Smooth muscle cell (in vitro differentiated cells): ENCODE measurements around the gene ZNF485. TPM values are rescaled to one million over a fixed set of nuclear protein-coding genes. Genes with fewer than 3 reads are reported as not detected.

Experiments
- DNase-seq: peaks from one replicate; lab custom pipeline; 2025; ENCODE audit not compliant: unreplicated experiment; lab: John Stamatoyannopoulos, UW
- H2AFZ ChIP-seq: fragments of 200-600 bp; sonication (generic); 2 replicates; pipeline ENCODE4 v1.6.0; 2016; ENCODE audit warnings: antibody characterized with exemption, low read depth, mild to moderate bottlenecking
- H3F3A ChIP-seq: fragments of 200-600 bp; sonication (generic); 2 replicates; pipeline ENCODE4 v1.6.0; 2017; ENCODE audit warnings: antibody characterized with exemption, low read depth
- H3K27ac ChIP-seq: fragments of 200-600 bp; sonication (generic); 2 replicates; pipeline ENCODE4 v1.5.1; 2016; ENCODE audit warnings: low read depth, mild to moderate bottlenecking
- H3K27me3 ChIP-seq: fragments of 200-600 bp; sonication (generic); 2 replicates; pipeline ENCODE4 v1.6.1; 2016; ENCODE audit warnings: low read depth, mild to moderate bottlenecking
- H3K36me3 ChIP-seq: fragments of 200-600 bp; sonication (generic); 2 replicates; pipeline ENCODE4 v1.5.1; 2016; ENCODE audit warnings: low read depth
- H3K4me1 ChIP-seq: fragments of 200-600 bp; sonication (generic); 2 replicates; pipeline ENCODE4 v1.5.1; 2016; ENCODE audit warnings: low read depth
- H3K4me2 ChIP-seq: fragments of 200-600 bp; sonication (generic); 2 replicates; pipeline ENCODE4 v1.6.0; 2016; ENCODE audit warnings: mild to moderate bottlenecking
- H3K4me3 ChIP-seq: fragments of 200-600 bp; sonication (generic); 2 replicates; pipeline ENCODE4 v1.5.1; 2016; ENCODE audit warnings: mild to moderate bottlenecking
- H3K79me2 ChIP-seq: fragments of 200-600 bp; sonication (generic); 2 replicates; pipeline ENCODE4 v1.6.0; 2016; ENCODE audit warnings: low read depth, mild to moderate bottlenecking
- H3K9ac ChIP-seq: fragments of 200-600 bp; sonication (generic); 2 replicates; pipeline ENCODE4 v1.6.0; 2016; ENCODE audit warnings: low read depth
- H3K9me3 ChIP-seq: fragments of 200-600 bp; sonication (generic); replicated peaks from 2 replicates; pipeline ENCODE4 v1.5.1; 2016; ENCODE audit warnings: low read depth
- H4K20me1 ChIP-seq: fragments of 200-600 bp; sonication (generic); 2 replicates; pipeline ENCODE4 v1.6.0; 2016; ENCODE audit warnings: low read depth
- WGBS: methylation state at CpG from one replicate; pipeline ENCODE4 v1.1.7; 2016; ENCODE audit warnings: low lambda C conversion rate; 5-methylcytosine and 5-hydroxymethylcytosine counted together
- polyA plus RNA-seq: library from polyadenylated mRNA; unstranded; fragments of >200 nt; fragmentation: Nextera tagmentation; extraction: Ambion mirVana; gene quantifications from 2 replicates; pipeline ENCODE4 v1.2.1, GENCODE V29; 2016
- total RNA-seq: library from RNA; depleted of rRNA; stranded (reverse); fragments of >200 nt; gene quantifications from 2 replicates; pipeline ENCODE4 v1.2.3, GENCODE V29; 2014
- TF ChIP-seq, protein P1 (sequence below): fragments of 200-600 bp; sonication (generic); IDR thresholded peaks from 2 replicates; pipeline ENCODE4 v1.5.1; 2017; ENCODE audit warnings: borderline replicate concordance, mild to moderate bottlenecking, antibody characterized with exemption; ENCODE audit not compliant: insufficient read depth, poor library complexity, severe bottlenecking

The ZNF485 gene
- total and polyA plus RNA-seq, 2 experiments from 2014 or later, result 1.8 to 2.9 TPM

DNA sequence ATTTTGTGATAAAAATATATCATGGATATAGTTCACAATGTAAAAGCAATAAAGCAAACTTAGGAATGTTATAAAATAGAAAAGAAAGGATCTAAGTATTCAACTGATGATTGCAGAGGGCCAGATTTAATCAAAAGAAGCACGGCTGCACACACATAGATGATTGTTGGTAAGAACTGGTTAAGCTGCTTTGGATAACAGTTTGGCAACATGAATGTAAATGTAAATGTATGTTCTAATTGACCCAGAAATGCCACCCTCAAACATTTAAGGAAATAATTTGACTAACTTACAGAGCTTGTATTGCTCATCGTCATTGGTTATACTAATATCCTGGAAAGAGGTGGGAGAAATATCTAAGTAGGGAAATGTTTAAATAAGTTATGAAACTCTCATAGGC is 13.1 kb downstream of the ZNF485 start:
- Histone ChIP-seq H3K27ac (no peak overlapping the region), H3K36me3 (peaks cover 19% of the 10 kb centered on the region), H3K4me1 (no peaks in the 10 kb centered on the region), H3K4me2 (no peak overlapping the region), H3K27me3 (no peaks in the 10 kb centered on the region), H3F3A (no peaks in the 10 kb centered on the region), H2AFZ (no peak overlapping the region), H4K20me1 (no peaks in the 10 kb centered on the region), H3K79me2 (no peaks in the 10 kb centered on the region), H3K9me3 (peaks cover 13% of the 10 kb centered on the region), H3K9ac (no peak overlapping the region), H3K4me3 (no peak overlapping the region)
- WGBS, result 93% methylated on average over 2 of the region's 2 CpGs
- TF ChIP-seq, protein P1, sequence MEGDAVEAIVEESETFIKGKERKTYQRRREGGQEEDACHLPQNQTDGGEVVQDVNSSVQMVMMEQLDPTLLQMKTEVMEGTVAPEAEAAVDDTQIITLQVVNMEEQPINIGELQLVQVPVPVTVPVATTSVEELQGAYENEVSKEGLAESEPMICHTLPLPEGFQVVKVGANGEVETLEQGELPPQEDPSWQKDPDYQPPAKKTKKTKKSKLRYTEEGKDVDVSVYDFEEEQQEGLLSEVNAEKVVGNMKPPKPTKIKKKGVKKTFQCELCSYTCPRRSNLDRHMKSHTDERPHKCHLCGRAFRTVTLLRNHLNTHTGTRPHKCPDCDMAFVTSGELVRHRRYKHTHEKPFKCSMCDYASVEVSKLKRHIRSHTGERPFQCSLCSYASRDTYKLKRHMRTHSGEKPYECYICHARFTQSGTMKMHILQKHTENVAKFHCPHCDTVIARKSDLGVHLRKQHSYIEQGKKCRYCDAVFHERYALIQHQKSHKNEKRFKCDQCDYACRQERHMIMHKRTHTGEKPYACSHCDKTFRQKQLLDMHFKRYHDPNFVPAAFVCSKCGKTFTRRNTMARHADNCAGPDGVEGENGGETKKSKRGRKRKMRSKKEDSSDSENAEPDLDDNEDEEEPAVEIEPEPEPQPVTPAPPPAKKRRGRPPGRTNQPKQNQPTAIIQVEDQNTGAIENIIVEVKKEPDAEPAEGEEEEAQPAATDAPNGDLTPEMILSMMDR, result no peak
- no peak for DNase-seq

DNA sequence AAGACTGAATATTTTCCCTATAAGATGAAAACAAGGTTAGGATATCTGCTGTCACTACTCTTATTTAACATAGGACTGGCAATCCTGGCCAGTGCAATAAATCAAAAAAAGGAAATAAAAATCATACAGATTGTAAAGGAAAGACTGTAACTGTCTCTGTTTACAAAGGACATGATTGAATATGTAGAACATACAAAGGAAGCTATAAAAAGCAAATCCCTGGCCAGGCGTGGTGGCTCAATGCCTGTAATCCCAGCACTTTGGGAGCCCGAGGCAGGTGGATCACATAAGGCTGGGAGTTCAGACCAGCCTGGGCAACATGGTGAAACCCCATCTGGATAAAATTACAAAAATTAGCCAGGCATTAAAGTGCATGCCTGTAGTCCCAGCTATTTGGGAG is 15.8 kb downstream of the ZNF485 start:
- H2AFZ ChIP-seq, result no peak overlapping the region
- no peaks in the 10 kb centered on the region for H3F3A ChIP-seq
- WGBS, result 87% methylated on average over 2 of the region's 2 CpGs
- no peaks in the 10 kb centered on the region for H3K79me2 ChIP-seq
- no peaks in the 10 kb centered on the region for H3K27me3 ChIP-seq
- peaks cover 4% of the 10 kb centered on the region for H3K36me3 ChIP-seq
- TF ChIP-seq, protein P1, result no peak
- no peaks in the 10 kb centered on the region for H3K4me1 ChIP-seq
- peaks cover 3% of the 10 kb centered on the region for H3K9me3 ChIP-seq
- no peaks in the 10 kb centered on the region for H4K20me1 ChIP-seq
- no peak for DNase-seq
- no peak overlapping the region for H3K27ac ChIP-seq
- H3K4me3 ChIP-seq, result no peak overlapping the region
- H3K9ac ChIP-seq, result no peak overlapping the region
- H3K4me2 ChIP-seq, result no peak overlapping the region

DNA sequence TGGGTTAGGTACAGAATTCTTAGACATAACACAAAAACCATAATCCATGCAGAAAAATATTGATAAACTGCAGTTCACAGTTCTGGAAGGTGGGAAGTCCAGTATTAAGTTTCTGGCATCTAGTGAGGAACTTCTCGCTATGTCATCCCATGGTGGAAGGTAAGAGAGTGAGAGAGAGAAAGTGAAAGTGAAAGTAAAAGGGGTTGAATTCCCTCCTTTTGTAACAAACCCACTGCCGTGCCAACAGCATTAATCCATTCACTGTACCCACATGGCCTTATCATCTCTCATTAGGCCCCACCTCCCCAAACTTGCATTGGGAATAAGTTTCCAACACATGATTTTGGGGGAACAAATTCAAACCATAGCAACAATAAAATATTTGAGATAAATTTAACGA is 17.1 kb downstream of the ZNF485 start:
- no peak overlapping the region for H2AFZ ChIP-seq

DNA sequence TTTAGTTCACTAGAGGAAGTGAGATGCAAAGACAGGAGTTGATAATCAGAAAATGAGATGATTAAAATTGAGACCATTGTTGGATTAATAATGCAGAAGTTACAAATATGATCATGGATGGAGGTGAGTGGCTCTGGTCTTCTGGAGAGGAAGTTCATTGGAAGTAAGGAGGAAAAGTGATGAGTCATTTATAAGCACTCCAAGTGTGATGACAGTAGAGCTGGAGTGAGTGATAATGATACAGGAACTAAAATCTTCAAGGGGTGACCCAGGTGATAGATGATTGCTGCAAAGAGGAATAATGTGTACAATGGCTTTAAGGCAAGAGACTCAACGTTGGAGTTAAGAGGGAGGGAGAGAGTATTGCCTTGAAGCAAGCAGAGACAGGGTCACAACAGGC is 21.7 kb downstream of the ZNF485 start:
- Histone ChIP-seq H4K20me1 (no peaks in the 10 kb centered on the region), H3K4me3 (no peak overlapping the region)

More for the DNA sequence above, 17.1 kb downstream of the ZNF485 start:
- H3K4me2 ChIP-seq, result peak overlapping the region; percentile 60
- no peaks in the 10 kb centered on the region for H3K4me1 ChIP-seq
- 84% methylated on average over 3 of the region's 3 CpGs for WGBS
- H3K27ac ChIP-seq, result no peak overlapping the region
- H3K9me3 ChIP-seq, result no peaks in the 10 kb centered on the region
- no peak overlapping the region for H3K9ac ChIP-seq
- H4K20me1 ChIP-seq, result no peaks in the 10 kb centered on the region
- no peaks in the 10 kb centered on the region for H3K27me3 ChIP-seq
- peak overlapping the region; percentile 20 for H3K4me3 ChIP-seq
- no peaks in the 10 kb centered on the region for H3K79me2 ChIP-seq
- TF ChIP-seq, protein P1, result no peak
- H3F3A ChIP-seq, result no peaks in the 10 kb centered on the region
- DNase-seq, result no peak
- no peaks in the 10 kb centered on the region for H3K36me3 ChIP-seq

More for the DNA sequence above, 21.7 kb downstream of the ZNF485 start:
- H3K36me3 ChIP-seq, result no peaks in the 10 kb centered on the region
- H3K79me2 ChIP-seq, result no peaks in the 10 kb centered on the region
- H3K27me3 ChIP-seq, result no peaks in the 10 kb centered on the region
- H3K4me1 ChIP-seq, result no peaks in the 10 kb centered on the region
- H3K4me2 ChIP-seq, result no peak overlapping the region
- DNase-seq, result no peak
- H3K9ac ChIP-seq, result no peak overlapping the region
- H3K9me3 ChIP-seq, result no peaks in the 10 kb centered on the region
- TF ChIP-seq, protein P1, result no peak
- H2AFZ ChIP-seq, result no peak overlapping the region
- 68% methylated on average over 1 of the region's 1 CpG for WGBS
- H3F3A ChIP-seq, result no peaks in the 10 kb centered on the region
- no peak overlapping the region for H3K27ac ChIP-seq
